Right lobe of liver (tissue), 6 donors: Measurements from ENCODE around the gene HORMAD2. TPM values are rescaled to one million over a fixed set of nuclear protein-coding genes. Genes with fewer than 3 reads are reported as not detected.

Source experiments
- ATAC-seq, 4 donors: fragments of 200-7000 bp; cut with Tn5 transposase; one replicate each; pipeline ENCODE4 v1.9.1; 2020; ENCODE audit warnings: mild to moderate bottlenecking in 4 of 4, moderate library complexity in 4 of 4
- DNase-seq, 3 donors: peaks; one replicate each; pipeline ENCODE4 v3.0.0-alpha.2; 2020
- H3K27ac ChIP-seq, 3 donors: fragments of 200-600 bp; one replicate each; pipeline ENCODE4 v1.8.0; 2022
- H3K27me3 ChIP-seq, 2 donors: fragments of 200-600 bp; one replicate each; pipeline ENCODE4 v1.8.0; 2022
- H3K36me3 ChIP-seq, 4 donors: fragments of 200-600 bp; sonication (generic) in 1 of 4; one replicate each; pipeline versions ENCODE4 v1.5.1 to v1.8.0; 2017 to 2022; ENCODE audit warnings: control low read depth in 1 of 4
- H3K4me1 ChIP-seq, 4 donors: fragments of 200-600 bp; sonication (generic) in 1 of 4; one replicate each; pipeline versions ENCODE4 v1.5.1 to v1.8.0; 2017 to 2022; ENCODE audit warnings: control low read depth in 1 of 4
- H3K4me3 ChIP-seq, 3 donors: fragments of 200-600 bp; one replicate each; pipeline ENCODE4 v1.8.0; 2022
- H3K9me3 ChIP-seq, 4 donors: fragments of 200-600 bp; sonication (generic) in 1 of 4; one replicate each; pipeline versions ENCODE4 v1.5.1 to v1.8.0; 2017 to 2022; ENCODE audit warnings: control low read depth in 1 of 4
- CTCF ChIP-seq, 4 donors: fragments of 200-600 bp in 3 of 4; fragments of 450-650 bp in 1 of 4; IDR thresholded peaks; one replicate each; pipeline versions ENCODE4 v1.5.1 to v1.8.0; 2016 to 2022; ENCODE audit warnings: antibody characterized with exemption in 4 of 4, mild to moderate bottlenecking in 2 of 4
- POLR2A ChIP-seq: fragments of 450-650 bp; IDR thresholded peaks from one replicate; pipeline ENCODE4 v1.6.1; 2017; ENCODE audit warnings: antibody characterized with exemption, mild to moderate bottlenecking
- WGBS: methylation state at CpG from one replicate; pipeline ENCODE4 v1.1.6; 2018; ENCODE audit warnings: low coverage, low lambda C conversion rate; ENCODE audit not compliant: insufficient coverage; ENCODE audit errors: missing lambda C conversion rate; 5-methylcytosine and 5-hydroxymethylcytosine counted together
- intact Hi-C, 2 donors: fragments of 100-400 bp; cut with DNase I; formaldehyde crosslinking; loops; one replicate each; pipeline versions ENCODE4 v1.11.2 to v1.14.1; 2022
- long read RNA-seq: library from polyadenylated mRNA; unstranded; transcript quantifications from one replicate; pipeline ENCODE4 v2.0.0, GENCODE V29; 2019
- total RNA-seq, 6 experiments: library from RNA; depleted of rRNA in 2 of 6; stranded (reverse); fragments of >200 nt in 2 of 6; fragmentation: NEBNext Ultra II Directional in 3 of 6; extraction: Animal tissue kit (Norgen Biotek cat#: 25700) in 3 of 6; gene quantifications; one replicate each; pipeline versions ENCODE4 v1.1.0 to v1.2.4, GENCODE V29; 2016 to 2023
- donor health status: DM: no; HTN: yes; CAD: no.
- donor health status: DM: no; HTN: no; CAD: no.
- donor health status: DM: no; HTN: no; CAD: no.
- donor health status: DM: no; HTN: yes; CAD: no.
- donor health status: DM: no; HTN: yes; CAD: no.

HORMAD2 gene, protein sequence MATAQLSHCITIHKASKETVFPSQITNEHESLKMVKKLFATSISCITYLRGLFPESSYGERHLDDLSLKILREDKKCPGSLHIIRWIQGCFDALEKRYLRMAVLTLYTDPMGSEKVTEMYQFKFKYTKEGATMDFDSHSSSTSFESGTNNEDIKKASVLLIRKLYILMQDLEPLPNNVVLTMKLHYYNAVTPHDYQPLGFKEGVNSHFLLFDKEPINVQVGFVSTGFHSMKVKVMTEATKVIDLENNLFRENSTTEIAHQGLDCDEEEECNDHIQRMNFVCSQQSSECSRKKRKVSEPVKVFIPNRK
- 1 to 10 TPM in 3 of 6 experiments, under 1 TPM in 2, not detected in 1; 0.50 to 3.0 (median 1.6) TPM for total RNA-seq
- long read RNA-seq, partial matches to known transcripts, result 0 of 1 reads
- long read RNA-seq, other reads (novel, unspliced or antisense), result 1 of 1 reads

DNA sequence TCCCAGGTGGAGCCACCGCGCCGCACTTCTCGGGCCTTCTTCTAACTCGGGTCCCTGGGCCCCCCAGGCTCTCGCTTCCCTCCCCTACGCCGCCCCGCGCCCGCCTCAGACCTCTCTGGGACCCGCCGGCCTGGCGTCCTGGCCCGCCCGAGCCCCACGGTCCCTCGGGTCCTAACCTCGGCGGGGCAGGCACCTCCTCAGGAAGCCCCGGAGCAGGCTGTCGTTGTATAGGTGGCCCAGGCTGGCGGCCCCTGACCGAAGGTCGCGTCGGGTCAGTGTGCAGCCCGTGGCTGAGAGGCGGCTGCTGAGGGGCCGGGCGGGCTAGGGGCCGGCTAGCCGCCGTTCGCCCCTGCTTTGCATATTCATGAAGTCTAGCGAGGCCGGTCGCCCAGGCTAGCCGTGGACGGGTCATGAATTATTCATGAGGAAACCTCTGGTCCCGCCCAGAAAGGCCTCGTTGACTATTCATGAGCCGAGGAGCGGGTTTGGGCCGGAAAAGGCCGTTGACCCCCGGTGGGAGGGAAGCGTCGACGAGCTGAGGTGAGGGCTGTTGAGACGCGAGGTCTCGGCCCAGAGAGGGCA lies at the start of gene HORMAD2:
TSS of gene HORMAD2 (plus strand) at position 513 of the 582 bp plus-strand sequence. CDS start 13,489 bp downstream, outside the sequence.
- H3K4me1 ChIP-seq, result no peaks in the 10 kb centered on the region
- TF ChIP-seq POLR2A, result peak; percentile 39
- no peak for TF ChIP-seq CTCF (IDR thresholded peaks at IDR 0.05)
- intact Hi-C loops, result loop anchor here in 1 of 2 donors (10.0 kb wide), 1 partner anchor 65 kb away; no protein-coding TSS in a partner anchor
- no peaks in the 10 kb centered on the region for H3K9me3 ChIP-seq
- peak; percentile 83 to 93 (median 88) for ATAC-seq
- DNase-seq, result peak; percentile 80 to 92 (median 89)
- WGBS, result 7% methylated on average over 11 of the region's 53 CpGs
- peak within 1 kb of the TSS; percentile 36 to 57 (median 55) for H3K4me3 ChIP-seq
- peak within 1 kb of the TSS; percentile 37 to 74 (median 63) for H3K27ac ChIP-seq
- no peaks in the 10 kb centered on the region for H3K27me3 ChIP-seq
- no peaks in the 10 kb centered on the region for H3K36me3 ChIP-seq

DNA sequence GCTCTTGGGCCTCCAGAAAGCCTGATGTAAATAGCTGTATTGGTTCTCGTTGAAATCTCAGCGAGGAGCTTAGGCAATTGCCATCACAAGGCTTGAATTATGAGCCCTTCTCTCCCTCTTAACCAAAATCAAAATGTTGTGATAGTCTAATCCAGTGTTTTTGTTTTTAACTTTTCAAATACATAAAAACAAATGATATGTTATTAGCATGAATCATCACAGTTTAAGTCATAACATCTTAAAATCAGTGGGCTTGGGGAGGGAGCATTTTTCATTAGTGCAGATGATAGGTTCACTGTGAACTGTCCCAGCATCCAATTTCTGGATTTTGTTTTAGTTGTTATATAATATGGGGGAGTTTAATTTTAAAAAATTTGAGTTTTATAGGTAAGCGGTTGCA lies 48.9 kb upstream of the HORMAD2 start:
- no peak for TF ChIP-seq CTCF (IDR thresholded peaks at IDR 0.05)
- TF ChIP-seq POLR2A, result no peak
- 98% methylated on average over 3 of the region's 3 CpGs for WGBS
- intact Hi-C loops, result no loop called here
- H3K4me3 ChIP-seq, result no peak overlapping the region
- ATAC-seq (no peak), DNase-seq (no peak)
- peaks cover 0 to 6% (median 0%) of the 10 kb centered on the region in 4 donors for H3K36me3 ChIP-seq
- H3K9me3 ChIP-seq, result no peaks in the 10 kb centered on the region
- H3K27ac ChIP-seq, result no peak overlapping the region
- H3K27me3 ChIP-seq, result no peaks in the 10 kb centered on the region
- peaks cover 0 to 34% (median 6%) of the 10 kb centered on the region in 4 donors for H3K4me1 ChIP-seq

- Histone ChIP-seq H3K27ac (no peak overlapping the region), H3K4me3 (no peak overlapping the region), H3K9me3 (no peaks in the 10 kb centered on the region), H3K4me1 (peaks cover 0 to 34% (median 6%) of the 10 kb centered on the region in 4 donors), H3K27me3 (no peaks in the 10 kb centered on the region), H3K36me3 (peaks cover 0 to under 1% (median 0%) of the 10 kb centered on the region in 4 donors)
- TF ChIP-seq POLR2A (no peak), CTCF (IDR thresholded peaks at IDR 0.05) (no peak)
- WGBS, result 50% methylated on average over 1 of the region's 2 CpGs
- intact Hi-C loops, result no loop called here
- no peak for DNase-seq
- peak in 2 of 4 donors; percentile 24 to 26 for ATAC-seq
These were observed 48.4 kb upstream of the HORMAD2 start for GRCh38 chr22:30031764-30032455.

DNA sequence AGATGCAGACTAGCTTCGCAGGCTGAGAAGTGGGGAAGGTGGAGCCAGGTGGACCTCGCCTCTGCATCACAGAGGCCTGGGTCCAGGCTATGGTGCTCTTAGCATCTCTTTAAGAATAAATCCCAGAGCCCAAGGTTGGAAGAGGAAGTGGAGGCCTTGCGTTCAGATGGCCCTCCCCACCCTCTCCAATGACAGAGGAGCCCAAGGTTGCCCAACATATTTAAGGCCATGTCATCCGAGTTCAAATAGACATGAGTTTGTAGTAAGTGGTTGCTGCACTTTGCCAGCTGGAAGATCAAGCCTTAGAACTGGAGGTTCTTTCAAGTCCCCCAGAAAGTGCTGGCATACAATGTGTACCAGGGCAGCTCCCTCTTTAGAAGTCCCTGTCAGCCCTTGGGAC lies 47.1 kb upstream of the HORMAD2 start:
- WGBS, result 50% methylated on average over 2 of the region's 4 CpGs
- H3K4me3 ChIP-seq, result no peak overlapping the region
- H3K27ac ChIP-seq, result no peak overlapping the region
- no peaks in the 10 kb centered on the region for H3K9me3 ChIP-seq
- intact Hi-C loops, result no loop called here
- no peaks in the 10 kb centered on the region for H3K27me3 ChIP-seq
- DNase-seq, result no peak
- H3K4me1 ChIP-seq, result peaks cover 0 to 27% (median 6%) of the 10 kb centered on the region in 4 donors
- no peaks in the 10 kb centered on the region for H3K36me3 ChIP-seq
- TF ChIP-seq CTCF (IDR thresholded peaks at IDR 0.05), result no peak
- TF ChIP-seq POLR2A, result no peak
- peak in 1 of 4 donors; percentile 15 for ATAC-seq
